CD4-positive, alpha-beta T cell (primary cell): ENCODE data around the gene MYH10. TPM values are rescaled to one million over a fixed set of nuclear protein-coding genes. Genes with fewer than 3 reads are reported as not detected.

ENCODE experiments used
- ATAC-seq: fragments of 200-7000 bp; cut with Tn5 transposase; one replicate; pipeline ENCODE4 v1.10.0; 2022; ENCODE audit warnings: mild to moderate bottlenecking; ENCODE audit not compliant: poor library complexity
- CTCF ChIA-PET: fragments of 350-600 bp; sonication (Branson Sonifier 250); formaldehyde crosslinking; loops from one replicate; lab custom pipeline; 2021; ENCODE audit warnings: antibody characterized with exemption, inconsistent platforms; lab: Charles Lee
- POLR2A ChIA-PET: fragments of 350-600 bp; sonication (Branson Sonifier 250); formaldehyde crosslinking; loops from one replicate; lab custom pipeline; 2021; ENCODE audit warnings: antibody characterized with exemption, inconsistent platforms; lab: Charles Lee
- DNase-seq, 14 experiments: peaks; one replicate each; pipeline ENCODE4 v3.0.0-alpha.2; 2013 to 2020; ENCODE audit warnings: mixed read lengths in 2 of 14
- H3K27ac ChIP-seq, 2 donors: one replicate each; pipeline versions ENCODE4 v1.5.1 to v1.7.0; 2013; ENCODE audit warnings: low read length in 2 of 2, low read depth in 1 of 2, mild to moderate bottlenecking in 1 of 2
- H3K27me3 ChIP-seq, 2 experiments: 1 replicate in 1 of 2; 2 replicates in 1 of 2; pipeline versions ENCODE4 v1.6.1 to v1.7.0; 2013; ENCODE audit warnings: low read length in 2 of 2, control low read depth in 1 of 2, mild to moderate bottlenecking in 1 of 2, moderate library complexity in 1 of 2; ENCODE audit not compliant: insufficient read depth in 2 of 2, control insufficient read depth in 1 of 2
- H3K36me3 ChIP-seq: one replicate; pipeline ENCODE4 v1.6.1; 2013; ENCODE audit warnings: low read length, control low read depth; ENCODE audit not compliant: insufficient read depth
- H3K4me1 ChIP-seq: one replicate; pipeline ENCODE4 v1.6.1; 2013; ENCODE audit warnings: low read length, control low read depth; ENCODE audit not compliant: insufficient read depth
- H3K4me3 ChIP-seq: one replicate; pipeline ENCODE4 v1.5.1; 2013; ENCODE audit warnings: mild to moderate bottlenecking, low read length, moderate library complexity
- H3K9me3 ChIP-seq, 2 experiments: 1 replicate in 1 of 2; 2 replicates in 1 of 2; pipeline versions ENCODE4 v1.6.1 to v1.7.0; 2013; ENCODE audit warnings: low read length in 2 of 2, mild to moderate bottlenecking in 2 of 2, control low read depth in 1 of 2, moderate library complexity in 1 of 2; ENCODE audit not compliant: control insufficient read depth in 1 of 2, insufficient read depth in 1 of 2
- H3K27ac Mint-ChIP-seq: one replicate; pipeline ENCODE4 v1.8.0; 2020; ENCODE audit warnings: mixed read lengths
- H3K27me3 Mint-ChIP-seq: one replicate; pipeline ENCODE4 v1.8.0; 2021; ENCODE audit warnings: mixed read lengths
- H3K36me3 Mint-ChIP-seq: one replicate; pipeline ENCODE4 v1.8.0; 2021; ENCODE audit warnings: low read depth, mixed read lengths
- H3K4me1 Mint-ChIP-seq: one replicate; pipeline ENCODE4 v1.8.0; 2021; ENCODE audit warnings: low read depth, mixed read lengths
- H3K4me3 Mint-ChIP-seq: one replicate; pipeline ENCODE4 v1.8.0; 2020; ENCODE audit warnings: mild to moderate bottlenecking, mixed read lengths
- H3K9me3 Mint-ChIP-seq: one replicate; pipeline ENCODE4 v1.8.0; 2020; ENCODE audit warnings: mixed read lengths
- CTCF ChIP-seq: fragments of 200-600 bp; IDR thresholded peaks from one replicate; pipeline ENCODE4 v1.8.0; 2022; ENCODE audit warnings: antibody characterized with exemption, mild to moderate bottlenecking
- intact Hi-C, 2 experiments: fragments of 100-400 bp; cut with DNase I in 1 of 2; cut with micrococcal nuclease in 1 of 2; formaldehyde crosslinking; loops; one replicate each; pipeline versions ENCODE4 v1.15.1 to v1.9.0; 2023 to 2025; cut with DNase I, micrococcal nuclease
- total RNA-seq, 174 experiments: library from RNA in 2 of 174; stranded (reverse) in 2 of 174; gene quantifications; one replicate each; pipeline ENCODE4 v1.2.3 and lab custom pipeline; 2021 to 2026

Gene MYH10
- total RNA-seq, 2 experiments from 2014 or later: 1.5 to 1.9 TPM

- CTCF ChIA-PET: no interaction called here
These were observed 28.3 kb upstream of the MYH10 start for GRCh38 chr17:8658810-8659209.

GRCh38 chr17:8656693-8657092, 26.2 kb upstream of the MYH10 start:
- H3K9me3 ChIP-seq: peaks cover 0 to 7% of the 10 kb centered on the region in 2 experiments
- DNase-seq (no peak), ATAC-seq (no peak)
- no peak overlapping the region for H3K4me3 Mint-ChIP-seq
- no peak for TF ChIP-seq CTCF
- ChIA-PET CTCF (no interaction called here), POLR2A (no interaction called here)
- no peaks in the 10 kb centered on the region for H3K36me3 ChIP-seq
- H3K4me3 ChIP-seq: no peak overlapping the region
- intact Hi-C loops: no loop called here
- H3K4me1 Mint-ChIP-seq: no peaks in the 10 kb centered on the region
- H3K27me3 Mint-ChIP-seq: peaks cover 12% of the 10 kb centered on the region
- H3K27ac ChIP-seq: no peak overlapping the region
- H3K36me3 Mint-ChIP-seq: no peaks in the 10 kb centered on the region
- peaks cover 0 to 6% of the 10 kb centered on the region in 2 experiments for H3K27me3 ChIP-seq
- no peaks in the 10 kb centered on the region for H3K4me1 ChIP-seq
- no peak overlapping the region for H3K27ac Mint-ChIP-seq
- H3K9me3 Mint-ChIP-seq: peaks cover 3% of the 10 kb centered on the region

More at GRCh38 chr17:8658810-8659209, 28.3 kb upstream of the MYH10 start:
- ATAC-seq (no peak), DNase-seq (no peak)
- Mint-ChIP-seq H3K4me1 (no peaks in the 10 kb centered on the region), H3K4me3 (no peak overlapping the region), H3K36me3 (no peaks in the 10 kb centered on the region), H3K27ac (no peak overlapping the region), H3K27me3 (peaks cover 3% of the 10 kb centered on the region), H3K9me3 (peaks cover 3% of the 10 kb centered on the region)
- Histone ChIP-seq H3K27me3 (peaks cover 4 to 8% of the 10 kb centered on the region in 2 experiments), H3K4me1 (no peaks in the 10 kb centered on the region), H3K9me3 (peaks cover 0 to 7% of the 10 kb centered on the region in 2 experiments), H3K36me3 (no peaks in the 10 kb centered on the region), H3K4me3 (no peak overlapping the region), H3K27ac (no peak overlapping the region)
- TF ChIP-seq CTCF: no peak
- POLR2A ChIA-PET: no interaction called here
- intact Hi-C loops: no loop called here

- no peak overlapping the region for H3K4me3 ChIP-seq
- TF ChIP-seq CTCF: no peak
- intact Hi-C loops: no loop called here
- no peak for ATAC-seq
- CTCF ChIA-PET: no interaction called here
- POLR2A ChIA-PET: no interaction called here
- H3K9me3 ChIP-seq: peaks cover 0 to 4% of the 10 kb centered on the region in 2 experiments
- no peak overlapping the region for H3K27ac Mint-ChIP-seq
- no peak overlapping the region for H3K4me3 Mint-ChIP-seq
- H3K4me1 ChIP-seq: no peaks in the 10 kb centered on the region
- H3K27me3 Mint-ChIP-seq: peaks cover 24% of the 10 kb centered on the region
- peaks cover 3% of the 10 kb centered on the region for H3K9me3 Mint-ChIP-seq
- peaks cover 0 to 6% of the 10 kb centered on the region in 2 experiments for H3K27me3 ChIP-seq
- H3K36me3 Mint-ChIP-seq: no peaks in the 10 kb centered on the region
- DNase-seq: no peak
- H3K27ac ChIP-seq: no peak overlapping the region
- no peaks in the 10 kb centered on the region for H3K4me1 Mint-ChIP-seq
- no peaks in the 10 kb centered on the region for H3K36me3 ChIP-seq
These were observed 24.3 kb upstream of the MYH10 start for GRCh38 chr17:8654822-8655221.
